ENCODE data around the gene HSD17B12.
"Not testable (repeated sequence)": the region's sequence is repeated elsewhere in the genome, so short reads cannot be mapped to it uniquely, and the experiment has no call there.

Gene HSD17B12

DNA sequence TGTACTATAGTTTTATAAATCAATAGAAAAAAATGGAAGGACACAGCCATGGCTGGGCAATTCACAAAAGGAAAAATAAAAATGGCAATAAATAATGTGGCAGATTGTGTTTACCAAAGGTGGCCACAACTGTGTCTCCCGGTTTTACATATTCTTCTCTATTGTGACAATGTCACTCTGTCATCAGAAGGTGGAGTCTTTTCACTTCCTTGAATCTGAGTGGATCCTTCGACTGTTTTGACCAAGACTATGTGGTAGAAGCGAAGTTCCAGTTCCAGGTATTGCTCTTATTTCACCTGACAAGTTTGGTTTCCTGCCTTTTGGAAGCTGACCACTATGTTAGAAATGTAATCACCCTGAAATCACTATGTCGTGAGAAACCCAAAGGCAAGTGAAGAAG, 31.0 kb upstream of the HSD17B12 start:
- TF ChIP-seq, protein P1, sequence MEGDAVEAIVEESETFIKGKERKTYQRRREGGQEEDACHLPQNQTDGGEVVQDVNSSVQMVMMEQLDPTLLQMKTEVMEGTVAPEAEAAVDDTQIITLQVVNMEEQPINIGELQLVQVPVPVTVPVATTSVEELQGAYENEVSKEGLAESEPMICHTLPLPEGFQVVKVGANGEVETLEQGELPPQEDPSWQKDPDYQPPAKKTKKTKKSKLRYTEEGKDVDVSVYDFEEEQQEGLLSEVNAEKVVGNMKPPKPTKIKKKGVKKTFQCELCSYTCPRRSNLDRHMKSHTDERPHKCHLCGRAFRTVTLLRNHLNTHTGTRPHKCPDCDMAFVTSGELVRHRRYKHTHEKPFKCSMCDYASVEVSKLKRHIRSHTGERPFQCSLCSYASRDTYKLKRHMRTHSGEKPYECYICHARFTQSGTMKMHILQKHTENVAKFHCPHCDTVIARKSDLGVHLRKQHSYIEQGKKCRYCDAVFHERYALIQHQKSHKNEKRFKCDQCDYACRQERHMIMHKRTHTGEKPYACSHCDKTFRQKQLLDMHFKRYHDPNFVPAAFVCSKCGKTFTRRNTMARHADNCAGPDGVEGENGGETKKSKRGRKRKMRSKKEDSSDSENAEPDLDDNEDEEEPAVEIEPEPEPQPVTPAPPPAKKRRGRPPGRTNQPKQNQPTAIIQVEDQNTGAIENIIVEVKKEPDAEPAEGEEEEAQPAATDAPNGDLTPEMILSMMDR (IDR thresholded peaks at IDR 0.05) = no peak
- H3K4me1 ChIP-seq = peaks cover 0 to 15% (median 8%) of the 10 kb centered on the region in 4 donors
- H3K27ac ChIP-seq = no peak overlapping the region
- no peaks in the 10 kb centered on the region for H3K9me3 ChIP-seq
- H3K4me3 ChIP-seq = no peak overlapping the region
- intact Hi-C loops (cut with DNase I; ENCODE audit: low total_unique reads) = loop anchor here (5.0 kb wide), 1 partner anchor 33 kb away; the partner anchor contains the start of gene HSD17B12
- no peaks in the 10 kb centered on the region for H3K27me3 ChIP-seq
- no peak for DNase-seq
- H3K36me3 ChIP-seq = peaks cover 0 to 8% (median 6%) of the 10 kb centered on the region in 3 donors

DNA sequence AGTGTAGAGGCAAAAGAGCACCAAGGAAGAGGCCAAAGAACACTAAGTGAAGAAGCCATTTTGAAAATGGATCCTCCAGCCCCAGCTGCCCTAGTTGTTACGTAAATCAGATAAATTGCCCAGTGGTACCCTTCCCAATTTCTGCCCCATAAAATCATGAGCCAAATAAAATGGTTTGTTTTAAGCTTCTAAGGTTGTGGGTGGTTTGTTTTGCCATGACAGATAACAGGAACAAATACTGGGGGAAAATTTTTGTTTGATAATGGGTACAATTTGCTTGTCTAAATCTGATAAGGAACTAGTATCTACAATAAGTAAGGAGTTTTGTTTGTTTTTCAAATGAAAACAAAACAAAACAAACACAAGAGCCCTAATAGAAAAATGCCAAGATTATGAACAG, 30.6 kb upstream of the HSD17B12 start:
- TF ChIP-seq, protein P1 (IDR thresholded peaks at IDR 0.05) = no peak
- H3K4me3 ChIP-seq = no peak overlapping the region
- H3K27me3 ChIP-seq = no peaks in the 10 kb centered on the region
- peaks cover 0 to 8% (median 6%) of the 10 kb centered on the region in 3 donors for H3K36me3 ChIP-seq
- H3K4me1 ChIP-seq = peaks cover 0 to 10% (median 4%) of the 10 kb centered on the region in 4 donors
- no peak overlapping the region for H3K27ac ChIP-seq
- H3K9me3 ChIP-seq = no peaks in the 10 kb centered on the region
- DNase-seq = no peak
- intact Hi-C loops (cut with DNase I; ENCODE audit: low total_unique reads) = loop anchor here (5.0 kb wide), 1 partner anchor 32 kb away; the partner anchor contains the start of gene HSD17B12

DNA sequence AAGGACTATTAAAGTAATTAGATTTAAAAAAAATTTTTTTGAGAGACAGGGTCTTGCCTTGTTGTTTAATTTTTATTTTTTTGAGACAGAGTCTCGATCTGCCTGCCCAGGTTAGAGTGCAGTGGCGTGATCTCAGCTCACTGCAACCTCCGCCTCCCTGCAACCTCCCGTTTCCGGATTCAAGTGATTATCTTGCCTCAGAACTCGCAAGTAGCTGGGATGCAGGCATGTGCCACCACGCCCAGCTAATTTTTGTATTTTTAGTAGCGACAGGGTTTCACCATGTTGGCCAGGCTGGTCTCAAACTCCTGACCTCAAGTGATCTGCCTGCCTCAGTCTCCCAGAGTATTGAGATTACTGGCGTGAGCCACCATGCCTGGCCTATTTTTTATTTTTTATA, 17.5 kb upstream of the HSD17B12 start:
- H3K4me3 ChIP-seq; H3K36me3 ChIP-seq; DNase-seq; H3K27me3 ChIP-seq; H3K27ac ChIP-seq; H3K4me1 ChIP-seq; intact Hi-C loops (cut with DNase I; ENCODE audit: low total_unique reads); H3K9me3 ChIP-seq: not testable (repeated sequence)

DNA sequence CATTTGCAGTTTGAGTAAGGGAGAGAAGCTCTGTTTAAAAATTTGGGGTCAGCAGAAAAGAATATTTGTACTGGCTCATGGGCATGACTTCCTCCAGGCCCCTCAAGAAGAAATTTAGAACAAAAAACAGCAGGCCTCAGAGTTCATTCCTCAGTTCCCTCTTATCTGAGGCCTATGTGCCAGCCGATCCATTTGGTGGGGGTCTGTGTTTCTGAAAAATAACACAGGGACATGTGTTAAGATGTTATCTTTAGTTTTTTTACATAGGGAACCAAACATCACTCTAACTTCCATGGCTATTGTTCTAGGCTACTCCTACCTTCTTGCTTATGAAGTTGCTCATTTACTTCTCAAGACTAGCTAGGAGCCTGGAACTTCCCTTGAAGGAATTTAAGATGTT, 16.2 kb upstream of the HSD17B12 start:
- Histone ChIP-seq H3K9me3 (no peaks in the 10 kb centered on the region), H3K27me3 (no peaks in the 10 kb centered on the region), H3K4me1 (no peaks in the 10 kb centered on the region), H3K36me3 (no peaks in the 10 kb centered on the region), H3K27ac (no peak overlapping the region), H3K4me3 (no peak overlapping the region)
- TF ChIP-seq, protein P1 (IDR thresholded peaks at IDR 0.05) = no peak
- no peak for DNase-seq
- intact Hi-C loops (cut with DNase I; ENCODE audit: low total_unique reads) = no loop called here

DNA sequence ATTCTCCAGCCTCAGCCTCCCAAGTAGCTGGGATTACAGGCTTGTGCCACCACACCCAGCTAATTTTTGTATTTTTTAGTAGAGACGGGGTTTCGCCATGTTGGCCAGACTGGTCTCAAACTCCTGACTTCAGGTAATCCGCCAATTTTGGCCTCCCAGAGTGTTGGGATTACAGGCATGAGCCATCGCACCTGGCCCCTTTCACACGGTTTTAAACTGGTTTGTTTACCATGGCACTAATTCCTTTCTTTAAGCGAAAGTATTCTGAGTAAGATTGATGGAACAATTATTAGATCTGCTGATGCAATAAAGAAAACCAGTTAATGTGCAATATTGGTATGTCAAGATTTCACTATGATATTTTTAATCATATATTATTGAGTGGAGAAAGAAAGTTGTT, 9.3 kb upstream of the HSD17B12 start:
- H3K9me3 ChIP-seq; H3K4me3 ChIP-seq; H3K27me3 ChIP-seq; H3K36me3 ChIP-seq; intact Hi-C loops (cut with DNase I; ENCODE audit: low total_unique reads); H3K4me1 ChIP-seq; DNase-seq; H3K27ac ChIP-seq: not testable (repeated sequence)

DNA sequence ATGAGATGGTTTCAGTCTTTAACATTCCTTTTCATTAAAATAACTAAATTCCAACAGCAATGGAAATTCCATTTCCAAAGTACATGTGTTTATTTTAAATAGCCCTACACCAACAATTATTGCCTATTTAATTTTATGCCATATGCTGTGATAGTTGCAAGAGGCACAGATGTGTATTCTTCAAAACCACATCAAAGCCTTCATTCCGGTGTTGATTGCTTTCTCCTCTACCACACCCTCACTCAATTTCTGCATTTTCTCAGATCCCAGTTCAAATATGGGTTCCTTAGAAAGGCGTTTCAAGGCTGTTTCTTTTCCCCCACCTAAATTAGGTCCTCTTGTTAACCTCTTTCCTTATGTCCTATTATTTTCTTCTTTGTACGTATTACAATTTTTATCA, 6.0 kb upstream of the HSD17B12 start:
- TF ChIP-seq, protein P1 (IDR thresholded peaks at IDR 0.05) = no peak
- intact Hi-C loops (cut with DNase I; ENCODE audit: low total_unique reads) = no loop called here
- Histone ChIP-seq H3K4me3 (no peak overlapping the region), H3K9me3 (no peaks in the 10 kb centered on the region), H3K4me1 (peaks cover 0 to 2% (median under 1%) of the 10 kb centered on the region in 4 donors), H3K36me3 (no peaks in the 10 kb centered on the region), H3K27ac (no peak overlapping the region), H3K27me3 (no peaks in the 10 kb centered on the region)
- DNase-seq = no peak

DNA sequence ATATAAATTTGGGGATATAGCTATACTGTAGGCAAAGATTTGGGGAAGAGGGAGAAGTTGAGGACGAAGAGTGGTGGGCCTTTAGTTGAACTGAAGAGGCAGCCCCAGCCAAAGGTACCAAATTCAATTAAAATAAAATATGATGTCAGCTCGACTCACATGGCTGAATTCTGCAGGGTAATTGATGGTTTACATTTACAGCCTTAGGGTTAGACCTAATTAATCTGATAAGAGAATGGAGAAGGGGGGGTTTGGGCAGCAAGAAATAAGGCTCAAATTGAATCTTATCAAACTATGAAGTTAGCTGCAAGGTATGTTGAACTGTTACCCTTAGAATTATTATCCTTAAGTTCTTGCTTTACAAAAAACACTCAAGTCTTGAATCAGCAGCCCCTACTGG, 3.6 kb upstream of the HSD17B12 start:
- intact Hi-C loops (cut with DNase I; ENCODE audit: low total_unique reads) = no loop called here
- no peaks in the 10 kb centered on the region for H3K9me3 ChIP-seq
- no peak overlapping the region for H3K27ac ChIP-seq
- DNase-seq = no peak
- no peak overlapping the region for H3K4me3 ChIP-seq
- no peaks in the 10 kb centered on the region for H3K36me3 ChIP-seq
- H3K4me1 ChIP-seq = peaks cover 0 to 17% (median 10%) of the 10 kb centered on the region in 4 donors
- TF ChIP-seq, protein P1 (IDR thresholded peaks at IDR 0.05) = no peak
- H3K27me3 ChIP-seq = no peaks in the 10 kb centered on the region
